HG02943 (cell line): Measurements from ENCODE around the gene ARID1B.

Experiments used
- ATAC-seq: cut with Tn5 transposase; IDR thresholded peaks from one replicate; pipeline ENCODE4 v1.9.1; 2021; ENCODE audit warnings: mild to moderate bottlenecking, low read depth, moderate library complexity; ENCODE audit not compliant: unreplicated experiment

The ARID1B gene

DNA sequence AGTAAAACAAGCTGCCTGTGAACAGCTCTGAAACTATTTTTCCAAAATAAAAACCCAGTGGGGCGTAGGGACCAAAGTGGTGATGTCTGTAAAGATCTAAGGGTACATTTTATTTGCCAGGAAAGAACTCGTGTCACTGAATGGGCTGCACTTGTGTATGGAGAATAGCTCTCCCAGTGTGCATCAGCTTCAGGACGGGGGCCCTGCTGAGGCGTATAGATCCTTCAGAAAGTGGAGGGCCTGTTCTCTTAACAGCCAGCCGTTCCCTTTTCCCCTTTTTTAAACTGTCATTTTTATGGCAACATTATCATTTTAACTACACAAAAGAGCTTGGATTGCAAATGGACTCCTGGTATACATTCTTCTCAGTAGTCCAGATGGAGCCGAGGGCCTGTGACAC lies 408.8 kb downstream of the ARID1B start:
- no peak for ATAC-seq

DNA sequence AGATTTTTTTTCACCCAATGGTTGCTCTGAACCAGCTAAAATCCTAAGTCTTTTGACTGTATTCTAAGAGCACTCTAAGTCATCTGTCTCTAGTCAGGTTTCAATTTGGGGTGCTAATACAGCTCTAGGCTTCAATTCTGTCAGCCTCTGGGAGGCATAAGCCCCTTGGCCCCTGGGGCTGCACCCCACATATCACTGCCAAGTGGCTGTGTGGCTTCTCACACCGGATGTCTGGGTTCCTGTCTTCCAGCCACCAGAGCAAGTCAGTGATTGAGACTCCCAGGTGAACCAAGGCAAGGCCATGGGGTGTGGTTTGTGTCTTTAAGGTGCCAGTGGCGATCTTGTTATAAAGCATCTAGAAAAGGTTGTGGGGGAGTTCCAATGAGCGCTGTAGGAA lies 409.6 kb downstream of the ARID1B start:
- no peak for ATAC-seq

- no peak for ATAC-seq
Observed at GRCh38 chr6:157187182-157188083, 410.3 kb downstream of the ARID1B start.

DNA sequence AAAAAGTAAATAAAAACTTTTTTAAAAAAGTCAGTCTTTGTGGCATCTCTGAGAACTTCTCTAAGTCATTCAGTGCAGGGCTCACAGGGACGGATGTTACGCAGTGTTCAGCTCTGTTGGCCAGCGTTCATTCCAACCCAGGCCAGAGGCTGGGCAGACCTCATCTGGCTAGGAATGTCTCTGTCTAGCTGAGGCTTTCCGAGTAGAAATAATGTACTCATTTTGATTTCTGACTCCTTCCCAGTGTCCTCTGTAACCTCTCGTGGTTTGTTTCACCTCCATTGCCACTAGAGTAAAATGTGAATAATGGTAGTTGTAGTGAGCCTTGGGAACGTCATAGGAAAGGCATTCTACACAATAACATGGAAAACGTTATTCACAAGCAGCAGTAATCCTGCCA lies 411.0 kb downstream of the ARID1B start:
- no peak for ATAC-seq

- no peak for ATAC-seq
Observed at GRCh38 chr6:157193443-157193996, 416.3 kb downstream of the ARID1B start.

GRCh38 chr6:157194110-157194509 lies 416.9 kb downstream of the ARID1B start:
- no peak for ATAC-seq

DNA sequence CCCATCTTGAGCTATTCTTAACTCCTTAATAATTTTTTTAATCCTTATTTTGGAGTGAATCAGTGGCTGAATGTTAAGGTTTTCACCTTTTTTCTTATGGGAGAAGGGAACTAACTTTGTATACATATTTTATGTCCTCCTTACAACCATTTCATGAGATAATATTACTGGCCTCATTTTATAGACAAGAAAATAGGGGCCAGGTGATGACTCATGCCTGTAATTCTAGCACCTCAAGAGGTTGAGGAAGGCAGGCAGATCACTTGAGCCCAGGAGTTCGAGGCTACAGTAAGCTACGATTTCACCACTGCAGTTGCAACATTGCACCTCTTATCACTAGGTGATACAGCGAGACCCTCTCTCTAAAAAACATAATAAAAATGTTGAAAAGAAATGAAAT lies 417.5 kb downstream of the ARID1B start:
- ATAC-seq: no peak

DNA sequence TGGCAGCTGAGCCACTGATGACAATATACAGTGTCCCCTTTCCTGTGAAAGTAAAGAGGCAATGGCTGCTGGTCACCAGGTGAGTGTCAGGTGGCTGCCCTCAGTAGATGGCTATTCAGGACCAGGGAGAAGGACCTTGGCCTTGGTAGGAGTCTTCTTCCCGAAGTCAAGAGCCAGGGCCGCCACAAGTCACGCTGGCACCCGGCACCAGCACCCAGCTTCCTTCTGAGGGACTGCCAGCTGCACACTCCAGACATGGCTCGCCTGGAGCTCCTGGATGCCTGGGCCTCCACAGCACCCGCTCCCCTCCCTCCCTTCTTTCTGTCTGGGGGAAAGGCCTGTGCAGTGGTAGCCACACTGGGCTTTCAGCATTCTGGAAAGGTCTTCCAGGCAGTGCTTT lies 419.2 kb downstream of the ARID1B start:
- no peak for ATAC-seq

- ATAC-seq: no peak
Observed at GRCh38 chr6:157198425-157199279, 421.5 kb downstream of the ARID1B start.

DNA sequence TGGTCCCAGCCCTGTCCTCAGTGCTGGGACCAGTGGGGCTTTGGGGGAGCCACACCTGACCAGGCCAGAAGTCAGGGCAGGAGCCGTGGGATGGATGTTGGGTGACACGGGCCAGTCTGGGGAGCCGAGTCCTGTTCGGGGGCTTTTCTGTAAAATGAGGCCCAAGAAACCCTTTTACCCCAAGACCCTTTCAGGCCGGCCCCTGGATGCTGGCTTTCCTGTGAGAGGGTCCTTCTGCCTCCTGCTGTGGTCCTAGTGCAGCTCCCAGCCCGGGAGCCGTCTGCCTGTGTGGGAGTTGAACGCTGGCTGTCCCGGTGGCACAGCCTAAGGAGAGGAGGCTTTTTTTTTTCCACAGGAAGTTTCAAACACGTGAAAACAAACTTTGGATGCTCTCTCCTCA lies 422.9 kb downstream of the ARID1B start:
- no peak for ATAC-seq

DNA sequence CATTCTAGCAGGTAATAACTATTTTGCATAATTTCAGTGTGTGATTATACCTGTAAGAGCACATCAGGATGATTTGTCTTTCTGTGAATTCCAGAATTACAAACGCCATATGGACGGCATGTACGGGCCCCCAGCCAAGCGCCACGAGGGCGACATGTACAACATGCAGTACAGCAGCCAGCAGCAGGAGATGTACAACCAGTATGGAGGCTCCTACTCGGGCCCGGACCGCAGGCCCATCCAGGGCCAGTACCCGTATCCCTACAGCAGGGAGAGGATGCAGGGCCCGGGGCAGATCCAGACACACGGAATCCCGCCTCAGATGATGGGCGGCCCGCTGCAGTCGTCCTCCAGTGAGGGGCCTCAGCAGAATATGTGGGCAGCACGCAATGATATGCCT lies 423.4 kb downstream of the ARID1B start:
- ATAC-seq: no peak

DNA sequence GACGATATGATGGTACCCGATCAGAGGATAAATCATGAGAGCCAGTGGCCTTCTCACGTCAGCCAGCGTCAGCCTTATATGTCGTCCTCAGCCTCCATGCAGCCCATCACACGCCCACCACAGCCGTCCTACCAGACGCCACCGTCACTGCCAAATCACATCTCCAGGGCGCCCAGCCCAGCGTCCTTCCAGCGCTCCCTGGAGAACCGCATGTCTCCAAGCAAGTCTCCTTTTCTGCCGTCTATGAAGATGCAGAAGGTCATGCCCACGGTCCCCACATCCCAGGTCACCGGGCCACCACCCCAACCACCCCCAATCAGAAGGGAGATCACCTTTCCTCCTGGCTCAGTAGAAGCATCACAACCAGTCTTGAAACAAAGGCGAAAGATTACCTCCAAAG lies 423.9 kb downstream of the ARID1B start:
- ATAC-seq: no peak

DNA sequence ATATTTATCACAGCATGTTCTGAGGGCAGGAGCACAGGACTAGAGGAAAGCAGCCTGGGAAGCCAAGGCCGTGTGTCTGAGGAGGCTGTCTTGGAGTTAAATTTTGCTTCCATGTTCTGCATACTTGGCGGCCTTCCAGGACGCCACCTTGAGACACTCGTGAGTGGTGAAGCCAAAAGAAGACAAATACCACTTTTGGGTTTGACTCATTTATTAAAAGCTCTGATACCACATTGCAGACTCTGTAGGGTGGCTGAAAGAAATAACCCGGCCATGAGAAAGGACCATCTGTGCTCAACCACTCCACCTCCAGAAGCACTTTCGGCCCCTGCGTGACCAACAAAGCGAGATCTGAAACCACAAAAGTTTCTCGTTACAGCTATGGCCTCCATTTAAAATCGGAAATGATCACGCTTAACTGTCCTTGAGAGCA lies 426.1 kb downstream of the ARID1B start:
- ATAC-seq: peak; percentile 98

- ATAC-seq: no peak
Observed at GRCh38 chr6:157203764-157204163, 426.6 kb downstream of the ARID1B start.

DNA sequence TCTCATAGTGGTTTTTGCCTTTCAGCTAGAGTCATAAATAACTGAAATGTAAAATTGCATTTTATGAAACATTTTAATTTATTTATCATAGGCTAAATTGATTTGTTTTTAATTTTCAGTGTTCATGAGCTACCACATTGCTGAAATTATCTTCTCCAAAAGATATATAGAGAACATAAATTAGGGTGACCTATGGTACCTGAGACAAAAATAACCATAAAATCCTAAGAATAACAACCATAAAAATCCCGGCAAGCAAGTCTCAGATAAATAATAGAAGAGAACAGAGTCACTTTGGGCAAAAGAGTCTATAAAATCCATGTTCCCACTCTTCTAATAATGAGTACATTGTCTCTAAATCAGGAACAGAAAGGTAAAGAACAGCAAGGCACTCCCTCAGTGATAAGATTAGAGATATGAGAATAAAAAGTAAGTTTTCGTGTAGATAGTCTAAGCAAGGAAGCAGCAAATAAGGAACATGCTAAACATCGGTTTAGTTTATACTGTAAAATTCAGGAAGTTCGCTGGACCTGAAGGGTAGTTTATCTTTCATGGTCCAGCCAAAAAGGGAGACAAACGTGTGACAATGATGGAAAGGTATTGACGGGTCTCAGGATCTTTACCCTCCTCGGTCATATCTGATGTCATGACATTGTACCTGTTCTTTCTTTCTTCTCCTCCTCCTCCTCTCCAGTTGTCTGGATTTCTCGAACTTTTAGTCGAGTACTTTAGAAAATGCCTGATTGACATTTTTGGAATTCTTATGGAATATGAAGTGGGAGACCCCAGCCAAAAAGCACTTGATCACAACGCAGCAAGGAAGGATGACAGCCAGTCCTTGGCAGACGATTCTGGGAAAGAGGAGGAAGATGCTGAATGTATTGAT lies 428.5 kb downstream of the ARID1B start:
- ATAC-seq: no peak

DNA sequence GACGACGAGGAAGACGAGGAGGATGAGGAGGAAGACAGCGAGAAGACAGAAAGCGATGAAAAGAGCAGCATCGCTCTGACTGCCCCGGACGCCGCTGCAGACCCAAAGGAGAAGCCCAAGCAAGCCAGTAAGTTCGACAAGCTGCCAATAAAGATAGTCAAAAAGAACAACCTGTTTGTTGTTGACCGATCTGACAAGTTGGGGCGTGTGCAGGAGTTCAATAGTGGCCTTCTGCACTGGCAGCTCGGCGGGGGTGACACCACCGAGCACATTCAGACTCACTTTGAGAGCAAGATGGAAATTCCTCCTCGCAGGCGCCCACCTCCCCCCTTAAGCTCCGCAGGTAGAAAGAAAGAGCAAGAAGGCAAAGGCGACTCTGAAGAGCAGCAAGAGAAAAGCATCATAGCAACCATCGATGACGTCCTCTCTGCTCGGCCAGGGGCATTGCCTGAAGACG lies 429.2 kb downstream of the ARID1B start:
- ATAC-seq: no peak

DNA sequence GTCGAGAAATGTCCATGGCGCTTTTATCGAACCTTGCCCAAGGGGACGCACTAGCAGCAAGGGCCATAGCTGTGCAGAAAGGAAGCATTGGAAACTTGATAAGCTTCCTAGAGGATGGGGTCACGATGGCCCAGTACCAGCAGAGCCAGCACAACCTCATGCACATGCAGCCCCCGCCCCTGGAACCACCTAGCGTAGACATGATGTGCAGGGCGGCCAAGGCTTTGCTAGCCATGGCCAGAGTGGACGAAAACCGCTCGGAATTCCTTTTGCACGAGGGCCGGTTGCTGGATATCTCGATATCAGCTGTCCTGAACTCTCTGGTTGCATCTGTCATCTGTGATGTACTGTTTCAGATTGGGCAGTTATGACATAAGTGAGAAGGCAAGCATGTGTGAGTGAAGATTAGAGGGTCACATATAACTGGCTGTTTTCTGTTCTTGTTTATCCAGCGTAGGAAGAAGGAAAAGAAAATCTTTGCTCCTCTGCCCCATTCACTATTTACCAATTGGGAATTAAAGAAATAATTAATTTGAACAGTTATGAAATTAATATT lies 430.4 kb downstream of the ARID1B start:
- no peak for ATAC-seq

DNA sequence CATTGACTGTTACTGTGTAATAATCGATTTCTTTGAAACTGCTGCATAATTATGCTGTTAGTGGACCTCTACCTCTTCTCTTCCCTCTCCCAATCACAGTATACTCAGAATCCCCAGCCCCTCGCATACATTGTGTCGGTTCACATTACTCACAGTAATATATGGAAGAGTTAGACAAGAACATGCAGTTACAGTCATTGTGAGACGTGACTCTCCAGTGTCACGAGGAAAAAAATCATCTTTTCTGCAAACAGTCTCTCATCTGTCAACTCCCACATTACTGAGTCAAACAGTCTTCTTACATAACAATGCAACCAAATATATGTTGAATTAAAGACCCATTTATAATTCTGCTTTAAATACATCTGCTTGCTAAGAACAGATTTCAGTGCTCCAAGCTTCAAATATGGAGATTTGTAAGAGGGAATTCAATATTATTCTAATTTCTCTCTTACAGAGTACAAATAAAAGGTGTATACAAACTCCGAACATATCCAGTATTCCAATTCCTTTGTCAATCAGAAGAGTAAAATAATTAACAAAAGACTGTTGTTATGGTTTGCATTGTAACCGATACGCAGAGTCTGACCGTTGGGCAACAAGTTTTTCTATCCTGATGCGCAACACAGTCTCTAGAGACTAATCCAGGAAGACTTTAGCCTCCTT lies 432.8 kb downstream of the ARID1B start:
- no peak for ATAC-seq

- ATAC-seq: no peak
Observed at GRCh38 chr6:157210954-157211353, 433.8 kb downstream of the ARID1B start.
